NCI-H1105 (cell line): ENCODE measurements around the gene SNED1.
"Not testable (repeated sequence)": the region's sequence is repeated elsewhere in the genome, so short reads cannot be mapped to it uniquely, and the experiment has no call there.

Experiments
- DNase-seq: peaks from one replicate; lab custom pipeline; 2025; lab: John Stamatoyannopoulos, UW

The SNED1 gene

GRCh38 chr2:240972636-240973521, 25.5 kb upstream of the SNED1 start:
- DNase-seq = peak; percentile 14

- no peak for DNase-seq
Observed at GRCh38 chr2:240974771-240975572, 23.4 kb upstream of the SNED1 start.

- DNase-seq = not testable (repeated sequence)
Observed at GRCh38 chr2:240975903-240976302, 22.5 kb upstream of the SNED1 start.

- no peak for DNase-seq
Observed at GRCh38 chr2:240981280-240981679, 17.1 kb upstream of the SNED1 start.

GRCh38 chr2:240981871-240982800, 16.3 kb upstream of the SNED1 start:
- no peak for DNase-seq

- DNase-seq = no peak
Observed at GRCh38 chr2:240982821-240983281, 15.6 kb upstream of the SNED1 start.

- peak; percentile 11 for DNase-seq
Observed at GRCh38 chr2:240983361-240983995, 14.9 kb upstream of the SNED1 start.

- DNase-seq = no peak
Observed at GRCh38 chr2:240983996-240984498, 14.4 kb upstream of the SNED1 start.

GRCh38 chr2:240985881-240986786, 12.3 kb upstream of the SNED1 start:
- no peak for DNase-seq

GRCh38 chr2:240986787-240987411, 11.5 kb upstream of the SNED1 start:
- DNase-seq = no peak

GRCh38 chr2:240987588-240987987, 10.8 kb upstream of the SNED1 start:
- DNase-seq = no peak

GRCh38 chr2:240988146-240988545, 10.3 kb upstream of the SNED1 start:
- DNase-seq = no peak

GRCh38 chr2:240988571-240989271, 9.7 kb upstream of the SNED1 start:
- no peak for DNase-seq

- DNase-seq = peak; percentile 7
Observed at GRCh38 chr2:240989451-240990265, 8.8 kb upstream of the SNED1 start.

GRCh38 chr2:240990266-240990529, 8.2 kb upstream of the SNED1 start:
- no peak for DNase-seq

GRCh38 chr2:240990726-240991377, 7.6 kb upstream of the SNED1 start:
- DNase-seq = no peak

- no peak for DNase-seq
Observed at GRCh38 chr2:240991378-240992263, 6.8 kb upstream of the SNED1 start.
